Type B pancreatic cell (in vitro differentiated cells): ENCODE data around the gene ZNF687. TPM values are rescaled to one million over a fixed set of nuclear protein-coding genes. Genes with fewer than 3 reads are reported as not detected.

Experiments
- DNase-seq: peaks from one replicate; pipeline ENCODE4 v3.0.0; 2021; ENCODE audit warnings: mixed read lengths; ENCODE audit not compliant: unreplicated experiment; ENCODE audit errors: extremely low spot score
- H3K27ac Mint-ChIP-seq: 2 replicates; pipeline ENCODE4 v1.8.0; 2021; ENCODE audit warnings: mild to moderate bottlenecking, mixed read lengths
- H3K27me3 Mint-ChIP-seq: 2 replicates; pipeline ENCODE4 v1.8.0; 2021; ENCODE audit warnings: mixed read lengths
- H3K36me3 Mint-ChIP-seq: 2 replicates; pipeline ENCODE4 v1.8.0; 2021; ENCODE audit warnings: mixed read lengths
- H3K4me1 Mint-ChIP-seq: one replicate; pipeline ENCODE4 v1.8.0; 2021; ENCODE audit warnings: mixed read lengths; ENCODE audit not compliant: unreplicated experiment
- H3K4me3 Mint-ChIP-seq: 2 replicates; pipeline ENCODE4 v1.8.0; 2021; ENCODE audit warnings: mild to moderate bottlenecking, mixed read lengths
- H3K9me3 Mint-ChIP-seq: 2 replicates; pipeline ENCODE4 v1.8.0; 2021; ENCODE audit warnings: mixed read lengths
- CTCF ChIP-seq: fragments of 200-600 bp; sonication (generic); conservative IDR thresholded peaks from 2 replicates; pipeline ENCODE4 v1.5.0; 2021; ENCODE audit warnings: antibody characterized with exemption, mild to moderate bottlenecking
- total RNA-seq: library from RNA; stranded (reverse); gene quantifications from 2 replicates; pipeline ENCODE4 v1.2.1, GENCODE V29; 2021; ENCODE audit warnings: low replicate concordance

ZNF687 gene
- total RNA-seq, 1 donor from 2014 or later, result 31.7 TPM

GRCh38 chr1:151284013-151284577 lies 2.0 kb downstream of the ZNF687 start:
- no peak for DNase-seq
- H3K27ac Mint-ChIP-seq, result peak overlapping the region; percentile 86
- H3K4me3 Mint-ChIP-seq, result peak overlapping the region; percentile 99
- H3K27me3 Mint-ChIP-seq, result no peaks in the 10 kb centered on the region
- peaks cover 12% of the 10 kb centered on the region for H3K36me3 Mint-ChIP-seq
- H3K9me3 Mint-ChIP-seq, result no peaks in the 10 kb centered on the region
- no peak for TF ChIP-seq CTCF
- peaks cover 15% of the 10 kb centered on the region for H3K4me1 Mint-ChIP-seq

- H3K36me3 Mint-ChIP-seq, result peaks cover 12% of the 10 kb centered on the region
- TF ChIP-seq CTCF, result no peak
These were observed 4.7 kb downstream of the ZNF687 start for GRCh38 chr1:151286619-151287340.

DNA sequence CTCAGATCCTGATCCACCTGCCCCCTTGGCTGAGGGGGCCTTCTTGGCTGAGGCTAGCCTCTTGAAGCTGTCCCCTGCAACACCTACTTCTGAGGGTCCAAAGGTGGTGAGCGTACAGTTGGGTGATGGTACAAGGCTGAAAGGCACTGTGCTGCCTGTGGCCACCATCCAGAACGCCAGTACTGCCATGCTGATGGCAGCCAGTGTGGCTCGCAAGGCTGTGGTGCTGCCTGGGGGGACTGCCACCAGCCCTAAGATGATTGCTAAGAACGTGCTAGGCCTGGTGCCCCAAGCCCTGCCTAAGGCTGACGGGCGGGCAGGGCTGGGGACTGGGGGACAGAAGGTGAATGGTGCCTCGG lies 5.2 kb downstream of the ZNF687 start:
- H3K9me3 Mint-ChIP-seq, result no peaks in the 10 kb centered on the region
- H3K27me3 Mint-ChIP-seq, result no peaks in the 10 kb centered on the region
- peaks cover 12% of the 10 kb centered on the region for H3K36me3 Mint-ChIP-seq
- peaks cover 15% of the 10 kb centered on the region for H3K4me1 Mint-ChIP-seq
- no peak overlapping the region for H3K4me3 Mint-ChIP-seq
- TF ChIP-seq CTCF, result no peak
- no peak overlapping the region for H3K27ac Mint-ChIP-seq
- DNase-seq, result no peak

More at GRCh38 chr1:151286619-151287340, 4.7 kb downstream of the ZNF687 start:
- Mint-ChIP-seq H3K27ac (no peak overlapping the region), H3K9me3 (no peaks in the 10 kb centered on the region), H3K4me3 (no peak overlapping the region), H3K27me3 (no peaks in the 10 kb centered on the region), H3K4me1 (peaks cover 15% of the 10 kb centered on the region)
- DNase-seq, result no peak

DNA sequence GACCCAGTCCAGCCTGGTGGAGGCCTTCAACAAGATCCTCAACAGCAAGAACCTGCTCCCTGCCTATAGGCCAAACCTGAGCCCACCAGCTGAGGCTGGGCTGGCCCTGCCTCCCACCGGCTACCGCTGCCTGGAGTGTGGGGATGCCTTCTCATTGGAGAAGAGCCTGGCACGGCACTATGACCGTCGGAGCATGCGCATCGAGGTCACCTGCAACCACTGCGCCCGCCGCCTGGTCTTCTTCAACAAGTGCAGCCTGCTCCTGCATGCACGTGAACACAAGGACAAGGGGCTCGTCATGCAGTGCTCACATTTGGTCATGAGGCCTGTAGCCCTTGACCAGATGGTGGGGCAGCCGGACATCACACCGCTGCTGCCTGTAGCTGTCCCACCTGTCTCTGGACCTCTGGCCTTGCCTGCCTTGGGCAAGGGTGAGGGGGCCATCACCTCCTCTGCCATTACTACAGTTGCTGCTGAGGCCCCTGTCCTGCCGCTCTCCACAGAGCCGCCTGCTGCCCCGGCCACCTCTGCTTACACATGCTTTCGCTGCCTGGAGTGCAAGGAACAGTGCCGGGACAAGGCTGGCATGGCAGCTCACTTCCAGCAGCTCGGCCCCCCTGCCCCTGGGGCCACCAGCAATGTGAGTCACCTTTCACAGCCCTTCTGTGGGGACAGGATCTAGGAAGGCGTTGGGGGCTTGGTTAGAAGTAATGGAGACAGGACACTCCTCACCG lies 5.8 kb downstream of the ZNF687 start:
- Mint-ChIP-seq H3K27ac (no peak overlapping the region), H3K4me1 (peaks cover 15% of the 10 kb centered on the region), H3K27me3 (no peaks in the 10 kb centered on the region), H3K4me3 (no peak overlapping the region), H3K9me3 (no peaks in the 10 kb centered on the region), H3K36me3 (peaks cover 17% of the 10 kb centered on the region)
- TF ChIP-seq CTCF, result no peak
- DNase-seq, result no peak

GRCh38 chr1:151288502-151288901 lies 6.4 kb downstream of the ZNF687 start:
- H3K36me3 Mint-ChIP-seq, result peaks cover 17% of the 10 kb centered on the region

More at GRCh38 chr1:151288502-151288901, 6.4 kb downstream of the ZNF687 start:
- Mint-ChIP-seq H3K27me3 (no peaks in the 10 kb centered on the region), H3K4me1 (peaks cover 12% of the 10 kb centered on the region), H3K9me3 (no peaks in the 10 kb centered on the region), H3K27ac (peak overlapping the region; percentile 33), H3K4me3 (no peak overlapping the region)
- no peak for DNase-seq
- no peak for TF ChIP-seq CTCF
